Astrocyte of the spinal cord (primary cell): ENCODE data around the gene PKHD1.

Experiments
- DNase-seq: peaks from one replicate; pipeline ENCODE4 v3.0.0; 2011; ENCODE audit warnings: low read depth, low spot score
- H3K4me3 ChIP-seq: 2 replicates; pipeline ENCODE4 v1.5.1; 2011; ENCODE audit warnings: low read depth, mild to moderate bottlenecking, low read length, moderate library complexity
- in situ Hi-C: cut with HindIII; loops from 2 replicates; pipeline ENCODE4 v1.10.0; 2017; ENCODE audit warnings: low sequenced_read_pairs
- TF ChIP-seq, protein P1 (sequence below): IDR thresholded peaks from 2 replicates; pipeline ENCODE4 v1.5.1; 2012; ENCODE audit warnings: low read depth, mild to moderate bottlenecking, low read length, inconsistent platforms

The PKHD1 gene

DNA sequence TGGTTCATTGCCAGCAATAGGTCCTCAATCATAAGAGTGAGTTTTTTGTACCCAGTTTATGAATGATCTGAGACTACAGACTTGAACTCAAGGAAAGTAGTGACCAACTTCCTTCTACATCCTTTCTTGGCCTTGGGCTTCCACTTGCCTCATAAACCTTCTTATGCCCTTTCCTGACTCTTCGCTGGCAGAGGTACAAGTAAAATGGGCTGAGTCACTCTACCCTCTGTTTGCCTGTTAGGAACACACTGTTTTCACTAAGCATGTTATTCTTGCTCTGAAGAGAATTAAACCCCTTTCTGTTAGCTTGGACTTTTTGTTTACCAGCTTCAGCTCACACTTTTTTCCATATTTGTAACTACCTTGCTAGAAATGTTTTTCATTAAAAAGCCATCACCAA lies 74.4 kb downstream of the PKHD1 start:
- no peak for DNase-seq
- H3K4me3 ChIP-seq: no peak overlapping the region
- TF ChIP-seq, protein P1, sequence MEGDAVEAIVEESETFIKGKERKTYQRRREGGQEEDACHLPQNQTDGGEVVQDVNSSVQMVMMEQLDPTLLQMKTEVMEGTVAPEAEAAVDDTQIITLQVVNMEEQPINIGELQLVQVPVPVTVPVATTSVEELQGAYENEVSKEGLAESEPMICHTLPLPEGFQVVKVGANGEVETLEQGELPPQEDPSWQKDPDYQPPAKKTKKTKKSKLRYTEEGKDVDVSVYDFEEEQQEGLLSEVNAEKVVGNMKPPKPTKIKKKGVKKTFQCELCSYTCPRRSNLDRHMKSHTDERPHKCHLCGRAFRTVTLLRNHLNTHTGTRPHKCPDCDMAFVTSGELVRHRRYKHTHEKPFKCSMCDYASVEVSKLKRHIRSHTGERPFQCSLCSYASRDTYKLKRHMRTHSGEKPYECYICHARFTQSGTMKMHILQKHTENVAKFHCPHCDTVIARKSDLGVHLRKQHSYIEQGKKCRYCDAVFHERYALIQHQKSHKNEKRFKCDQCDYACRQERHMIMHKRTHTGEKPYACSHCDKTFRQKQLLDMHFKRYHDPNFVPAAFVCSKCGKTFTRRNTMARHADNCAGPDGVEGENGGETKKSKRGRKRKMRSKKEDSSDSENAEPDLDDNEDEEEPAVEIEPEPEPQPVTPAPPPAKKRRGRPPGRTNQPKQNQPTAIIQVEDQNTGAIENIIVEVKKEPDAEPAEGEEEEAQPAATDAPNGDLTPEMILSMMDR: no peak
- in situ Hi-C loops: no loop called here

DNA sequence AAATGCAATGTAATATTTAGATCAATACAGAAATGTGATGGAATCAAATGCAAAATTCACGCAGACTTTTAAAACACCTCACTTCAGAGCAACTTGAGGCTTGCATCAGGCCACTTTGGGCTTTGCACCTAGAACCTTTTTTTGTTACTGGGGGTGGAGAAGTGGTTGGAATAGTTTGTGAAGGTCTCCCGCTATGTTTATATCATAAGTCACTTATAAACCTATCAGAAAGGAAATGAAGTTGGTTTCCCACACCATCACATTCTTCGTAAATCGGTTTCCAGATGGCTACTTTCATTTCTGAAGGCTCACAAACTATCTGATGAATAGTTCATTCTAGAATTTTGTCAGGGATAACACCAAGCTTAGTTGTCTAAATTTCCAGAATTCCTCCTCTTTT lies 74.8 kb downstream of the PKHD1 start:
- in situ Hi-C loops: no loop called here
- no peak overlapping the region for H3K4me3 ChIP-seq
- TF ChIP-seq, protein P1: no peak
- no peak for DNase-seq

DNA sequence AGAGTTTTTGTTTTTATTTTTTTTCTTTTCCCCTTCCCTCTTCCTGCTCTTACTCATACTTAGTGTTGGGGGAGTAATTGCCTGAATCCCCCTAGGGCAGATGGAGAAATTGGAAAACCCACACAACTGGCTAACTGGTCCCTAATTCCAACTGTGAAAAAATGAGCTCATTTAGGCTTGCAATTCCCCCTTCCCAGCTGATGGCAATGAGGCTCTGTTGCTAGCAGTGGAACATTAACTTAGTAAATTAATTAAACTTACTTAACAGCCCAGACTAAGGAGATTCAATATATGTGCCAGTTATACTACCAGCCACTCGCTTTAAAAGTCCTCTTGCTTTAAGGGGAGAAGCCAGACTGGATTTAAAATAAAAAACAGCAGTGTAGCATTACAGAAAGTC lies 76.6 kb downstream of the PKHD1 start:
- in situ Hi-C loops: no loop called here
- no peak overlapping the region for H3K4me3 ChIP-seq

DNA sequence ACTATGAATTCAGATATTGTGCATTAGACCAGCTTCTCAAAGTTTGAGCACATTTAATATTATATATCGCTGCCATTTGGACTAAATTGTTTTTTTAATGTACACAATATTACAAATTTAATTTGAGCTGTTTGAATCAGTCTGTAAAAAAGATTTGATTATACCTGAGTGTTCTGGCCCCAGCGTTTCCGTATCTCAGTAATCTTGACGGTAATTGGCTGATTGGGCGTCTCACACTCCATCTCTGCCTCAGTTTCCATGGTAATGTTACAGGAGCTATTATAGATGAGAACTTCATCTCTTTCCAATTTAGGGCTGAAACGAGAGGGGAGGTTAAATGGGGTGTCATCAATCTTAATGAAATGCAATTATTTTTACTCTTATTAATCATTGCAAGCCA lies 77.3 kb downstream of the PKHD1 start:
- in situ Hi-C loops: no loop called here
- H3K4me3 ChIP-seq: no peak overlapping the region
- no peak for DNase-seq
- TF ChIP-seq, protein P1: no peak

More for the DNA sequence above, 76.6 kb downstream of the PKHD1 start:
- TF ChIP-seq, protein P1: no peak
- no peak for DNase-seq

DNA sequence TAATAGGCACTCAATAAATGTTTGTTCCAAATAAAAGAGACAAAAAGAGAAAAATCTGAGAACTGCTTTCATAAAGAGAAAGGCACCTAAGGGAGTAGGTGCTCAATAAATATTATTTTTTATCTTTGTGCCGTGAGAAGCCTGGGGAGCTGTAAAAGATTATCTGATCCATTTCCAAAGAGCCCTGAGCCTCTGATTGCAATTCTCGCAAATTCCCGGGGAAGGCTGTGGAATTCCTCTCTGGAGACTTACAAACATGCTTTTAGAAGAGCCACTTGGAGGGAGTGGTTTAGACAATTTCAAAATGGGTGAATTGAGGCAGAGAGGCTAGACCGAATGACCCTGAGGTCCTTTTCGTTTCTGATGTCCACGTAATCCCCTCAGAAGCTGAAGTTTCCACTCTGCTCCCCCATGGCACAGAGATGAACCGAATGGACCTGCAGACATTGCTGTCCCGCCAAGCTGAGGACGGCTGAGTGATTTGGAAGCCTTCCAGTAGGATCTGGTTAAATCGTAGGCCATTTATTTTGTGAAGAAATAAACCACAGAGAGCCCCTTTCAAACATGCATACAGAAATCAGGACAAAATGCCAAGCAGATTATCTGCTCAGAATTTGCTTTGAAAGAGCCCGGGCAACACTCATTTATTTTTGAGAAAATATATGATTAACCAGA lies 77.8 kb downstream of the PKHD1 start:
- no peak for DNase-seq
- in situ Hi-C loops: no loop called here
- TF ChIP-seq, protein P1: no peak
- H3K4me3 ChIP-seq: no peak overlapping the region

DNA sequence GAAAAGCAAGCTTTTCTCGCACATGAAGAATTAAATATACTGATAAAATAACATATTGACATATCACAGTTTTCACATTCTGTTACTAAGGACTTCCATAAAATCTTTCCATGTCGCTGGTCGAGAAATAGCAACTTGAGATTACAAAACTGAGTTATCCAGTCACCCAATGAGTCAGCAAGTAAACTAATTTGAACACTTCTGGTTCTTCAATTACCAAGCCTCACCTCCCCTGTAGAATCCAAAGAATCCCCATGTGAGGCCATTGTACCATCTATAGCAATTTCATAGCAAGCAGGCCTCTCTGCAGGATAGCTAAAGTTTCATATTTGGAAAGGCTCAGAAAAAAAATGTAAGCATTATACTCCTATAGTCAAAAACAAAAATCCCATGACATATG lies 87.3 kb downstream of the PKHD1 start:
- TF ChIP-seq, protein P1: no peak
- in situ Hi-C loops: no loop called here
- no peak for DNase-seq
- H3K4me3 ChIP-seq: no peak overlapping the region
